GM21423 (cell line): Measurements from ENCODE around the gene FCRL1.
A peak's percentile ranks its signal among the peaks of the same experiment; 100 is the strongest.

Experiments
- ATAC-seq: cut with Tn5 transposase; IDR thresholded peaks from one replicate; pipeline ENCODE4 v1.9.1; 2021; ENCODE audit warnings: mild to moderate bottlenecking, moderate library complexity; ENCODE audit not compliant: unreplicated experiment

Gene FCRL1

GRCh38 chr1:157803851-157804250 lies 16.1 kb downstream of the FCRL1 start:
- no peak for ATAC-seq

- ATAC-seq: no peak
These were observed 19.9 kb downstream of the FCRL1 start for GRCh38 chr1:157799996-157800395.

GRCh38 chr1:157798211-157798610 lies 21.7 kb downstream of the FCRL1 start:
- ATAC-seq: no peak

- ATAC-seq: no peak
These were observed 34.7 kb downstream of the FCRL1 start for GRCh38 chr1:157785248-157785647.

GRCh38 chr1:157784801-157785200 lies 35.1 kb downstream of the FCRL1 start:
- ATAC-seq: no peak

- no peak for ATAC-seq
These were observed 37.0 kb downstream of the FCRL1 start for GRCh38 chr1:157782931-157783330.

GRCh38 chr1:157781048-157781447 lies 38.9 kb downstream of the FCRL1 start:
- ATAC-seq: no peak

- ATAC-seq: peak; percentile 68
These were observed 42.9 kb downstream of the FCRL1 start, which contains the start of gene FCRL2 for GRCh38 chr1:157776971-157777391. FCRL2 (minus strand) TSS chr1:157777132; CDS start chr1:157777073, 59 bp downstream.

GRCh38 chr1:157775101-157775870 lies 44.6 kb downstream of the FCRL1 start:
- no peak for ATAC-seq

GRCh38 chr1:157774412-157774811 lies 45.5 kb downstream of the FCRL1 start:
- no peak for ATAC-seq

- ATAC-seq: no peak
These were observed 46.2 kb downstream of the FCRL1 start for GRCh38 chr1:157773493-157774350.

GRCh38 chr1:157771661-157772425 lies 48.1 kb downstream of the FCRL1 start:
- ATAC-seq: no peak

- no peak for ATAC-seq
These were observed 49.4 kb downstream of the FCRL1 start for GRCh38 chr1:157770442-157771043.

- ATAC-seq: no peak
These were observed 53.1 kb downstream of the FCRL1 start for GRCh38 chr1:157766792-157767191.

GRCh38 chr1:157758018-157758417 lies 61.9 kb downstream of the FCRL1 start:
- no peak for ATAC-seq

GRCh38 chr1:157753611-157754010 lies 66.3 kb downstream of the FCRL1 start:
- ATAC-seq: no peak

- ATAC-seq: no peak
These were observed 68.6 kb downstream of the FCRL1 start for GRCh38 chr1:157751283-157751682.

- no peak for ATAC-seq
These were observed 71.6 kb downstream of the FCRL1 start for GRCh38 chr1:157748262-157748817.
